IPS-18c (cell line): ENCODE data around the gene HMG20A.
A peak's percentile ranks its signal among the peaks of the same experiment; 100 is the strongest.

Experiments used
- H3K4me3 ChIP-seq: 2 replicates; pipeline ENCODE4 v1.7.0; 2013; ENCODE audit warnings: low read depth, mild to moderate bottlenecking, low read length, moderate library complexity; ENCODE audit not compliant: insufficient read depth
- H3K9me3 ChIP-seq: one replicate; pipeline ENCODE4 v1.6.1; 2013; ENCODE audit warnings: mild to moderate bottlenecking, low read length, moderate library complexity; ENCODE audit not compliant: control insufficient read depth, insufficient read depth

Gene HMG20A

DNA sequence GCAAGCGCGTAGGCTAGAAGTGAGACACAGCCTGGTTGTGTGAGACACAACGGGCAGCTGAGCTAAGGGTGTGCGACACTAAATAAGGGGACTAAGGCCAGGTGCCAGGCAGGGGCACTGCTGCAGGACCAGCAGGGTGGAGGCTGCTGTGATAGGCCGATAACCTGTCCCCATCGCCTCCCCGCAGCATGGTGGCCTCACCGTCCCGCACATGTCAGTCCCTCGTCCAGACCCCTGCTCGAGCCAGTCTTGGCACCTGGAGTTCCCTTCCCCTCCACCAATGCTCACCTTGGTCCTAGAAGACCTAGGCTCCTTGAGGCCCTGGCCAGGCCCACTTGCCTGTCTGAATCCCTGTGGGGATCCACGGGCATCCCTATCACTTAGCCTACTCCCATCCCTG lies 96.1 kb downstream of the HMG20A start:
- no peak overlapping the region for H3K4me3 ChIP-seq
- no peaks in the 10 kb centered on the region for H3K9me3 ChIP-seq

- no peak overlapping the region for H3K4me3 ChIP-seq
- H3K9me3 ChIP-seq, result no peaks in the 10 kb centered on the region
Measured at GRCh38 chr15:77517579-77517978, 96.9 kb downstream of the HMG20A start.

GRCh38 chr15:77518458-77518857 lies 97.8 kb downstream of the HMG20A start:
- Histone ChIP-seq H3K9me3 (no peaks in the 10 kb centered on the region), H3K4me3 (no peak overlapping the region)

DNA sequence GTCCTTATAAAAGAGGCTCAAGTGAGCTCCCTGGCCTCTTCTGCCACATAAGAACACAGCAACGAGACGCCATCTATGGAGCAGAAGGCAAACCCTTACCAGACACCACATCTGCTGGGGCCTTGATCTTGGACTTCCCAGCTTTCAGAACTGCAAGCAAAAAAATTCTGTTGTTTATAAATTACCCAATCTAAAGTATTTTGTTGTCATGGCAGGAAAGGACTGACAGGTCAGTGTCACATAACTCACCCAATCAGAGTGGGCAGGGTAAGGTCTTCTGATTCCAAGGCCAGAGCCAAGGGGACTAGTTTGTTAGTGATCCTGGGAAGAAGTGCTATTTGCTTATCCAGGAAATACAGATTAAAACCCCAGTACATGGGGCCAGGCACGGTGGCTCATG lies 98.9 kb downstream of the HMG20A start:
- H3K9me3 ChIP-seq, result no peaks in the 10 kb centered on the region
- H3K4me3 ChIP-seq, result no peak overlapping the region

- no peak overlapping the region for H3K4me3 ChIP-seq
- no peaks in the 10 kb centered on the region for H3K9me3 ChIP-seq
Measured at GRCh38 chr15:77521206-77521605, 100.5 kb downstream of the HMG20A start.

- Histone ChIP-seq H3K4me3 (no peak overlapping the region), H3K9me3 (no peaks in the 10 kb centered on the region)
Measured at GRCh38 chr15:77525400-77525811, 104.7 kb downstream of the HMG20A start.

GRCh38 chr15:77525907-77526594 lies 105.4 kb downstream of the HMG20A start:
- Histone ChIP-seq H3K9me3 (no peaks in the 10 kb centered on the region), H3K4me3 (no peak overlapping the region)

GRCh38 chr15:77526595-77527163 lies 106.0 kb downstream of the HMG20A start:
- no peaks in the 10 kb centered on the region for H3K9me3 ChIP-seq
- H3K4me3 ChIP-seq, result 0 out of 2 replicates have a peak overlapping the region, but pooled peaks have one; percentile 2

- 0 out of 2 replicates have a peak overlapping the region, but pooled peaks have one; percentile 2 for H3K4me3 ChIP-seq
- H3K9me3 ChIP-seq, result no peaks in the 10 kb centered on the region
Measured at GRCh38 chr15:77527164-77527778, 106.6 kb downstream of the HMG20A start.

GRCh38 chr15:77527831-77528231 lies 107.1 kb downstream of the HMG20A start:
- no peak overlapping the region for H3K4me3 ChIP-seq
- no peaks in the 10 kb centered on the region for H3K9me3 ChIP-seq

GRCh38 chr15:77528290-77528967 lies 107.7 kb downstream of the HMG20A start:
- H3K4me3 ChIP-seq, result no peak overlapping the region

GRCh38 chr15:77528968-77529319 lies 108.3 kb downstream of the HMG20A start:
- Histone ChIP-seq H3K9me3 (no peaks in the 10 kb centered on the region), H3K4me3 (no peak overlapping the region)

More at GRCh38 chr15:77528290-77528967, 107.7 kb downstream of the HMG20A start:
- H3K9me3 ChIP-seq, result no peaks in the 10 kb centered on the region

- no peak overlapping the region for H3K4me3 ChIP-seq
- H3K9me3 ChIP-seq, result no peaks in the 10 kb centered on the region
Measured at GRCh38 chr15:77529394-77530159, 108.9 kb downstream of the HMG20A start.

DNA sequence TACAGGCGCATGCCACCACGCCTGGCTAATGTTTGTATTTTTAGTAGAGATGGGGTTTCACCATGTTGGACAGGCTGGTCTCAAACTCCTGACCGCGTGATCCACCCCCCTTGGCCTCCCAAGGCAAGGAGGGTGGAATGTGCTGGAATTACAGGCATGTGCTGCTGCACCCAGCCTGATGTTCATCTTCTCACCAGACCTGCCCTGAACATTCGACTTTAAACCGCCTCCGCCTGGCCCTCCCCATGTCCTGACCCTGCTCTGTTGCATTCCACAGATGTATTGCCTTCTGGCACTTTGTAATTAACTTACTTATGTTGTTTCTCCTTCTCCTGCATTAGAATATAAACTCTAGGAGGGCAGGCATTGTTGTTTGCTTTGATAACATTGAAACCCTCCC lies 109.9 kb downstream of the HMG20A start:
- no peaks in the 10 kb centered on the region for H3K9me3 ChIP-seq
- H3K4me3 ChIP-seq, result no peak overlapping the region

DNA sequence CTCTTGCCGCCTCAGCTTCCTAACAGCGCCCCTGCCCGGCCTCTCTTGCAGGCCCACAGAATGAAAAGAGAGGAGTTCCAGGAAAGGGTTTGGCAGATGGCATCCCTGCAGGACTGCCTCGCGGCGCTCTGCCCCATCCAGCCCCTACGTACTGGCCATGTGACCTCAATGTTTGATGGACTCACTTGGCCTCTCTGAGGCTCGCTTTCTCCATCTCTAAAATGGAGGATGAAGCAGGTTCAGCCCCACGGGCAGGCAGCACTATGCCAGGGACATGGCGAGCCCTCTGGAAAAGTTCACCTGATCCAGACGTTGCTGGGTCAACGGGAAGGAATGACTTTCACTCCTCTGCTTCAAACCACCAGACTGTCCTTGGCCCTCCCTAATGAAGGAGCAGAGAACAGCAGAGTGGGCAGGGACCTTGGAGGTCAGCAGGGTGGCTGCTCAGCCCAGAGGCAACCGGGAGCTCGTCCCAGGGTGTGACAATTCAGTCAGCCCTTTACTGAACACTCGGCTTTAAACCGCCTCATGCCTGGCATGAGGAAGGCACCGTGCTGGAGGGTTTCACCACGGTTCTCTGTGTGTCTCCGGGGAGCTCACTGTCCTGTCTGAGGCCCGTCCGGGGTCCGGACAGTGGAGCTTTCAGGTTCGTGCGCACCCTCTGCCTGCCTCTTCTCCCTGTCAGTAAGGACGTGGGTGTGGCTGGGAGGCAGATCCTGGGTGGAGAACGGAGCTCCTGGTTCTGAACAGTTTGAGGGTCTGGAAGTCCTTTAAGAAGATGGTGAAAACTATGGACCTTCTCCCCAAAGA lies 110.7 kb downstream of the HMG20A start:
- H3K4me3 ChIP-seq, result no peak overlapping the region
- no peaks in the 10 kb centered on the region for H3K9me3 ChIP-seq

GRCh38 chr15:77532067-77532710 lies 111.5 kb downstream of the HMG20A start:
- Histone ChIP-seq H3K4me3 (no peak overlapping the region), H3K9me3 (no peaks in the 10 kb centered on the region)
